IPS DF 4.7 (cell line): Measurements from ENCODE around the gene TGIF1.
"Not testable (repeated sequence)": the region's sequence is repeated elsewhere in the genome, so short reads cannot be mapped to it uniquely, and the experiment has no call there.

Source experiments
- DNase-seq: peaks from one replicate; pipeline ENCODE4 v3.0.0-alpha.2; 2013; ENCODE audit warnings: low spot score; ENCODE audit errors: extremely low read depth

Gene TGIF1

GRCh38 chr18:3450012-3450798 is at the start of gene TGIF1:
Gene TGIF1 (plus strand): TSS chr18:3450172. CDS start chr18:3450490, 318 bp downstream.
- DNase-seq, result no peak

- DNase-seq, result no peak
Measured at GRCh38 chr18:3400567-3401296, 49.2 kb upstream of the TGIF1 start.

- no peak for DNase-seq
Measured at GRCh38 chr18:3401669-3402620, 48.0 kb upstream of the TGIF1 start.

GRCh38 chr18:3402982-3403451 is 47.0 kb upstream of the TGIF1 start:
- no peak for DNase-seq

- DNase-seq, result no peak
Measured at GRCh38 chr18:3405713-3406112, 44.3 kb upstream of the TGIF1 start.

- DNase-seq, result no peak
Measured at GRCh38 chr18:3408107-3408506, 41.9 kb upstream of the TGIF1 start.

- no peak for DNase-seq
Measured at GRCh38 chr18:3409811-3410210, 40.2 kb upstream of the TGIF1 start.

- DNase-seq, result no peak
Measured at GRCh38 chr18:3410273-3410672, 39.7 kb upstream of the TGIF1 start.

GRCh38 chr18:3410876-3411275 is 39.1 kb upstream of the TGIF1 start:
- DNase-seq, result not testable (repeated sequence)

- no peak for DNase-seq
Measured at GRCh38 chr18:3411327-3411726, 38.6 kb upstream of the TGIF1 start.

GRCh38 chr18:3411854-3412268 is 38.1 kb upstream of the TGIF1 start:
- DNase-seq, result no peak

GRCh38 chr18:3412528-3412927 is 37.4 kb upstream of the TGIF1 start:
- not testable (repeated sequence) for DNase-seq

- no peak for DNase-seq
Measured at GRCh38 chr18:3415110-3415509, 34.9 kb upstream of the TGIF1 start.

- DNase-seq, result no peak
Measured at GRCh38 chr18:3418083-3418482, 31.9 kb upstream of the TGIF1 start.

- no peak for DNase-seq
Measured at GRCh38 chr18:3420919-3421279, 29.1 kb upstream of the TGIF1 start.

GRCh38 chr18:3422905-3423304 is 27.1 kb upstream of the TGIF1 start:
- DNase-seq, result no peak

- DNase-seq, result no peak
Measured at GRCh38 chr18:3424280-3424890, 25.6 kb upstream of the TGIF1 start.

- DNase-seq, result no peak
Measured at GRCh38 chr18:3425030-3425429, 24.9 kb upstream of the TGIF1 start.

GRCh38 chr18:3425446-3425845 is 24.5 kb upstream of the TGIF1 start:
- DNase-seq, result no peak

GRCh38 chr18:3426074-3426473 is 23.9 kb upstream of the TGIF1 start:
- no peak for DNase-seq

GRCh38 chr18:3427944-3428343 is 22.0 kb upstream of the TGIF1 start:
- no peak for DNase-seq
